OCI-M1 (cell line): ENCODE results near the gene SECTM1.
A peak's percentile ranks its signal among the peaks of the same experiment; 100 is the strongest.

Experiments used
- DNase-seq: peaks from one replicate; lab custom pipeline; 2025; lab: John Stamatoyannopoulos, UW

Gene SECTM1

DNA sequence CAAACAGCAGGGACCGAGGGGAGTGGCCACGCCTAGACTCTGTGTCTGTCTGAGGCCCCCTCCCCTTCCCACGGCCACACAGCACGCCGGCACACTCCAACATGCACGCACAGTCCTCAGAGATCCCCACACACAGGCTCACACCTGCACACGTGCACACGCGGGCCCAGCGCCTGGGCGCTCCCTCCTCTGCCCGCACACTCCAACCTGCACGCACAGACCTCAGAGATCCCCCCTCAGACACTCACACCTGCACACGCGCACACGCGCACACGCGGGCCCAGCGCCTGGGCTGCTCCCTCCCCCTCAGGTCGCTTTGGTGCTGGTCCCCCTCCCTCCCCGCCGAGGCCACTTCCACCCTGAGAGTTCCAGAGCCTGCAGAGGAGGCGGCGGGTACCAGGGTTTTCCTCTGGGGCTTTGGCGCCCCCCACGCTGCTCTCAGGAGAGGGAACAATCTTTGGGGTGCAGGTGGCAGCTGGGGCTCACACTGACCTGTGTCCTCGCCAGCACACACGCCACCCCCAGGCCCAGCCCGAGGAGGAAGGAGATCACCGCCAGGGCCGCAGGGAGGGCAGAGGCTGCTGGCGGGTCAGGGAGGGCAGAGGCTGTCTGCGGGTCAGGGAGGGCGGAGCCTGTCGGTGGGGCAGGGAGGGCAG lies 17.7 kb downstream of the SECTM1 start:
- no peak for DNase-seq

DNA sequence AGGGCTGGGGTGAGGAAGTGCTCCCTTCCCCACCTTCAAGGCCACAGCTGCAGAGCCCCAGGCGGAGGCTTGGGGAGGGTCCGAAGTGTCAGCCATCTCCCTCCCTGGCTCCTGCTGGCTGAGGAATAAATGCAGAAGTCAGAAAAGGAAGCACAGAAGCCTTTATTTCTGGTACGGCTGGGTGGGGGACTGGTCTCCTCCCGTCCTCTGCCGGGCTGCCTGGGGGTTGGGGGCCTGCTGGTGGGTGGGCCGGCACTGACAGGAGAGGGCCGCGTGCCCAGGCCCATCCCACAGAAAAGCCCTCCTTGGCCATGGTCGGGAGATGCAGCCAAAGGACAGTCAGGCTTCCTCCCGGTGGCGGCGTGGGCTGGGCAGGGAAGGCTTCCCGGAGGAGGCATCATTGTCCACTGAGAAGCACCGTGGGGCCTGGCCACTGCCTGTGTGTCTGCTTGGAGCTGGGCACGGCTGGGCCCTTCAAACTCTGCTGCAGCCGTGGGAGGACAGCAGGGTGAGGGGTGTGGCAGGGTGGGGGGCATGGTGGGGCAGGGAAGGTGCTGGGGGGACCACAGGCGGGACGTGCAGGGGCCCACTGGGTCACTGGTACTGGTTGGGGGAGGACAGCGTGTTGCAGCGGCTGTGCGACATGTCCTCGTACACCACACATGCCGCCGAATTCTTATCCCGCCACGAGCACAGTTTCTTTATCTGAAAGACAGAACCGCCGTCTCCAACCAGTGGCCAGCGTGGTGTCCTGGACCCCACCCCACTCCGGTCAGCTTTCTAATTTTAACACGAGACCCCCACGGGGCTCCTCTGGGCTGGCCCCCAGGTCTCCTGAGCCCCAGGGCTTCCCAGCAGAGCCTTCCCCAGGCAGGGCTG lies 18.6 kb downstream of the SECTM1 start:
- peak; percentile 20 for DNase-seq

DNA sequence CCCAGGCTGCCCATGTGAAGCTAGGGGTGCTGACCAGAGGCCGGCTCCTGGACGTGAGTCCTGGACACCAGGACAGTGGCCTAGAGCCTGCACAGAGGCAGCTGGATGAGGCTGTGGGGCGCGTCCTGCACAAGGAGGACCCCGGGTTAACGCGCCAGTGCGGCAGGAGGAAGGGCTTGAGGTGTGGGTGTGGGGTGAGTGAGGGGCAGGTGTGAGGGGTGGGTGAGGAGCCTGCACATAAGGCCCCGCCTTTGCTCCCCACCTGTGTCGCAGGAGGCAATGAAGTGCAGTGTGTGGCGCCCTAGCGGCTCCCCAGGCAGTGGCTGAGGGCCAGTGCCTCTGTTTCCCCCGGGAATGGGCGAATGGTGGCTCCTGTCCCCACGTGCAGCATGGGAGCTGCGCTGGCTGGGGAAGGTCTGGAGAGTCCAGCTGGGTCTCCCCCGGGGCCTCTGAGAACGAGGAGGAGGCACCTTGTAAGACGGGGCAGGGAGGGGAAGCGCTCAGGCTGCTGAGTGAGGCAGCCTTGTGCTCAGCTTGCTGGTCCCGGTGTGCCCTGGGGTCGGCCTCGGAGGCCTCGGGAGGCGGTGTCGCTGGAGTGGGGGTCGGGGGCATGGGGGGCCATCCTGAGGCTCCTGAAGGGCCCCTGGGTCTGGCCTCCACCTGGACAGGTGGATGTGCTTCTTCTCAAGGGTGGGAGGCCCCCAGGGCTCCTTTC lies 19.4 kb downstream of the SECTM1 start:
- DNase-seq = no peak

DNA sequence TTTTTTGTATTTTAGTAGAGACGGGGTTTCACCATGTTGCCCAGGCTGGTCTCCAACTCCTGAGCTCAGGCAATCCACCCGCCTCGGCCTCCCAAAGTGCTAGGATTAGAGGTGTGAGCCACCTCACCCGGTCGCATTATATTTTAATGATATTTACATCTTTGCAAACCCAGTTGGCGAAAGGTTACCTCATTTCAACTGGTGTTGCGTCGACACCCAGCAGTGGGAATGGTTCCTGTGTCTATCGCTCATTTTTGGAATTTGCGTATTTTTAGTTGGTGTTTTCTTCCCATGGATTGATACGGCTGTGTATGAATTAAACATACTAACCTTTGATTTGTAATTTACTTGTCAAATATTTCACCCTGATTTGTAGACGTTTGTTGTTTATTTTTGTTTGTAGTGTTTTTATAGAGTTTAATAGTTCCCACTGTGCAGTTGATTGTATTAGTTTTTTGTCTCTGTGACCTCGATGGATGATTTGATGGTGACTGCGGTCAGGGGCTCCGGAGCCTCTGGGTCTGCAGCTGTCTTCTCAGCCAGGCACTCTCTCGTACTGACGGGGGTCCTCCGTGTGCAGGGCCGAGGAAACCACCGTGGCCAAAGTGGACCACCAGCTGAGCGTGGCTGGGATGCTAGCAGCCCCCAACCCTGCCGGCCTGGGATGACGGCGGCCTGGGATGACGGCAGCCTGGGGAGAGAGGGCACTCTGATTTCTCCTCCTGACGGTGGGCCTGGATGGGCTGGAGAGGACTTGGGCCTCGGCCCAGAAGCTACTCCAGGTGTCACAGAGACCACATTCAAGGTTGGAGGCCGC lies 20.2 kb downstream of the SECTM1 start:
- DNase-seq = no peak

DNA sequence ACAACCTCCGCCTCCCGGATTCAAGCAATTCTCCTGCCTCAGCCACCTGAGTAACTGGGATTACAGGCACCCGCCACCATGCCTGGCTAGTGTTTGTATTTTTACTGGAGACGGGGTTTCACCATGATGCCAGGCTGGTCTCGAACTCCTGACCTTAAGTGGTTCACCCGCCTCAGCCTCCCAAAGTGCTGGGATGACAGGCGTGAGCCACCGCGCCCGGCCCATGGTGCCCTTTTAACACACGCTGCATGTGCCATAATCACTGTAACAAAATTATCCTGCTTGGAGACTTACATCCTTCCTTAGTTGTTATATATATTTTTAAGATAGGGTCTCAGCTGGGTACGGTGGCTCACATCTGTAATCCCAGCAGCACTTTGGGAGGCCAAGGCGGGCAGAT lies 21.6 kb downstream of the SECTM1 start:
- no peak for DNase-seq

DNA sequence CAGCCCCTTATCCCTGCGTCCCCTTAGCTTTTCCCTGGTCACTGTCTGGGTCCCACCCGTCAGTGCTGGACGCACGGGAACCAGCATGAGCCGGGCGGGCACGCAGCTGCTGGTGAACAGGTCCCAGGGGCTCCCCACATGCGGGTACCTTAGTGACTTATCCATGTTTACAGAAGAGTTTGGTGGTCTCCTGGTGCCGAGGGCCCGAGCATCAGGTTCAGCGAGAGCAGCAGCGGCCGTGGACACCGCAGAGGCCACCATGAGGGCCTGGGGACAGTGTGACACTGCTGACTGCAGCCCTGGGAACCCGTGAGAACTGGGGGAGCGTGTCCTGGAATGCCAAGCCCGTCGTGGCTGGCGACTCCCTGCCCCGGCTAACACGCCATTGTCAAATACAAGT lies 22.7 kb downstream of the SECTM1 start:
- DNase-seq = no peak

DNA sequence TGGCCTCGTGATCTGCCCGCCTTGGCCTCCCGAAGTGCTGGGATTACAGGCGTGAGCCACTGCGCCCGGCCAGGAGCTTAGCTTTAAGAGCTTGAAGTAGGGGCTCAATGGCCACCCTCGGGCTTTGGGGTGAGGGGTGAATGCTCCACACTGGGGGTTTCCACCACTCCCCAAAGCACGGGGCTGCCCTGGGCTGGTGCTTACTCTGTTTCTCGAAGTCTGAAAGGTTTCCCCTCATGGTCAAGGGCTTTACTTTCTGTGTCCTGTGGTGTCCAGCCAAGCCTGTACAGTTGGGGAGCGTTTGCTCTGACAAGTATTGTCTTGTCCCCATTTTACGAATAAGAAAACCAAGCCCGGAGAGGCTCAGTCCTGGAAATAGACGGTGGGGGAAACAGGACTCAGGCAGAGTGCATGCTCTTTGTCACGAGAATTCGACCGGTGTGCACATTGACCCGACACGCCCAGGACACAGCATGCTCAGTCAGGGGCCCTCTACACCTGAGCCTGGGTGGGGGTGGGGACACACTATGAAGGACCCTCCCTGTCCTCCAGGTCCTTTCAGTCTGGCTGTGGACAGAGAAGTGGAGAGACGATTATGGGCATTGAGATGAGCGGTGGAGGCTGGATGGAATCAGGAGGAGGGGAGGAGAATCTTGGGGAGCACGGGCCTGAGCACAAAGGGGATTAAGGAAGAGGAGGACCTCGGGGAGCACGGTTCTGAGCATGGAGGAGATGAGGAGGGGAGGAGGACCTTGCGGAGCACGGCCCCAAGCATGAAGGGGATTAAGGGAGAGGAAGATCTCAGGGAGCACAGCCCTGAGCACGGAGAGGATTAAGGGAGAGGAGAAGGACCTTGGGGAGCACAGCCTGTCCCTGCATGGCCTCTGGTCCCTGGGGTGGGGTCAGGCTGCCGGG lies 23.7 kb downstream of the SECTM1 start:
- DNase-seq = no peak

DNA sequence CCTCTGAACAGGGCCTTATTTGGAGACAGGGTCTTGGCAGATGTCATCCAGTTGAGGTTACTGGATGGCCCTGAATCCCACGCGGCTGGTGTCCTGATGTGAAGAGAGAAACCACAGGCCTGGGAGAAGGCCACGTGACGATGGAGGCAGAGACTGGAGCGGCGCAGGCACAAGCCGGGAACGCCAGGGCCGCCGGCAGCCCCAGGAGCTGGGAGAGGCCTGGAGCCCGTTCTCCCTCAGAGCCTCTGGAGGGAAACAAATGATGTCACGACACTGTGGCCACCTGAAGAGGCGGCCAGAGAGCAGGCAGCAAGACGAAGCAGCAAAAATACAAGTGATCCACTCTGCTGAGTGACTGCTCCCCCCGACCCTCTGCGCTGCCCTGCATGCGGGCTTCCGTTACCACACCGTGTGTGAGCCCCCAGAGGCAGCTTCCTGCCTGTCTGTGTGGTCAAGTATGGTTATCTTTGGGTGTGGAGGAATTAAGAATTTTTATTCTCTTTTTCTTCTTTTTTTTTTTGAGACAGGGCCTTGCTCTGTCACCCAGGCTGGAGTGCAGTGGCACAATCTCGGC lies 27.8 kb downstream of the SECTM1 start:
- no peak for DNase-seq

DNA sequence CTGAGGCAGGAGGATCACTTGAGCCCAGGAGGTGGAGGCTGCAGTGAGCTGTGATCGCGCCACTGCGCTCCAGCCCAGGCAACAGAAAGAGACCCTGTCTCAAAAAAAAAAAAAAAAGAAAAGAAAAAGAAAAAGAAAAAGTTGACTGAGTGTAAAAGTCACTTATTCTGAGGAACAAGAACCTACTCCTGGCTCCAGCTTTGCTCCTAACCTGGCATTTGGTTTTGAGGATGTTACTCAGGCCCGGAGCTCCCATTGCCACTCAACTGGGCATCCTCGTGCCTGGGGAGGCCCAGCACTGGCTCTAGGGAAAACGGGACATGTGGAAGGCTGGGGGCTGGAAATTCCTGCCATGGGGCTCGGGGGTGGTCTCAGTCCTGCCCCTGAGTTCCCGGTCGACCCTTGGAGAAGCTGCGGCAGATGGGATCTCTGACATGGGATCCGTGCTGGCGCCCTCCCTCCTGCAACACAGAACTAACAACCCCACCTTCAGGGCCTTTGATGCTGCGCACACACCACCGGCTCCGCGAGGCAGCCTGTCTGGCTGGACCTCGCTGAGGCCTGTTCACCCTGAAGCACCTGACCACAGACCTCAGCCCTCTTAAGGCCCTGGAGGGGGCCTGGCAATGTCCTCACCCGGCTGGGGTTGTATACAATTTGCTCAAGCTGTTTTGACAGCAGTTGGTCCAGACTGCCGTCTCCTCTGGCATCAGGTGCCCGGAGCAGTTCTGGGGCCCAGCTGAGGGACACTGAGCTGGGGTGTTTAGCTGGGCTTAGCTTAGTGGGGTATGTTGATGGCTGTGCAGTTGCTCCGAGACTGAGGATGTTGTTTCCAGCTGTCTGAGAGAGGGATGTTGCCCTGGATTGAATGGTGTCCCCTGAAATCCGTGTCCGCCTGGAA lies 28.5 kb downstream of the SECTM1 start:
- DNase-seq = no peak

DNA sequence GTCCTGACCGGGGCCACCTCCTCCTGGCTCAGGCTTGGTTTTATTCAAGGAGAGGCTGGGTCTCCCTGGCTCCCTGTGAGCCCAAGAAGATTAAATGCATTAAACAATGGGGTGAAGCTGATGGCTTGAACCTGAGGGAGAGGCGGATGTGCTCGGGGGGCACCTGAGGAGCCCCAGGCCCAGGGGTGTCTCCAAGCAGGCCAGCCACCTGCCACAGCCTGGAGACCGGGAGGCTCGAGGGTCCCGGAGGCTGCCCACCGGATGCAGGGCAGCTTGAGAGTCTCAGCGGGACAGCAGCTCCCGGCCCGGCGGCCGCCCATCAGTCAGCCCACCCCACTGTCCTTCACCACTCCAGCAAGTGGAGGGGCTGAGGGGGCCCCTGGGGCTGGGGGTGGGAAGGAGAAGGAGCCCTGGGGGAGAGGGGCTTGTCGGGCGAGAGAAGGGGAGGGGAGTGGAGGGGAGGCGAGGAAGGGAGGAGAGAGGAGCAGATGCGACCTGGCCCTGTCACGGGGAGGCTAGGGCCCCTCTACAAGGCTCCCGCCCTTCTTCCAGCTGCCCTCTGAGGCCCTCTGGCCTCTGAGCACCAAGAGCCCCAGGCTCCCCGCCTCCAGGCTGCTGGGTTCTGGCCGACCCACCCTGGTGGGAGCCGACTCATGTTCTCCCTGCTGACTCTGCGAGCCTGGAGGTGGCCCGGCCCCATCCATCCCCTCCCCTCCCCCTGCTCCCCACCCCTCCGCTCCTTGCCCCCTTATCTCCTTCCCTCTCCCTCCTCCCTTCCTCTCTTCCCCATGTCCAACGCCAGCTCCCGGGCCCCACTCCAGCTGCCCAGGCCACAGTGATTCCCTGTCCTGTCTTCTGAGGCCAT lies 29.4 kb downstream of the SECTM1 start:
- no peak for DNase-seq

DNA sequence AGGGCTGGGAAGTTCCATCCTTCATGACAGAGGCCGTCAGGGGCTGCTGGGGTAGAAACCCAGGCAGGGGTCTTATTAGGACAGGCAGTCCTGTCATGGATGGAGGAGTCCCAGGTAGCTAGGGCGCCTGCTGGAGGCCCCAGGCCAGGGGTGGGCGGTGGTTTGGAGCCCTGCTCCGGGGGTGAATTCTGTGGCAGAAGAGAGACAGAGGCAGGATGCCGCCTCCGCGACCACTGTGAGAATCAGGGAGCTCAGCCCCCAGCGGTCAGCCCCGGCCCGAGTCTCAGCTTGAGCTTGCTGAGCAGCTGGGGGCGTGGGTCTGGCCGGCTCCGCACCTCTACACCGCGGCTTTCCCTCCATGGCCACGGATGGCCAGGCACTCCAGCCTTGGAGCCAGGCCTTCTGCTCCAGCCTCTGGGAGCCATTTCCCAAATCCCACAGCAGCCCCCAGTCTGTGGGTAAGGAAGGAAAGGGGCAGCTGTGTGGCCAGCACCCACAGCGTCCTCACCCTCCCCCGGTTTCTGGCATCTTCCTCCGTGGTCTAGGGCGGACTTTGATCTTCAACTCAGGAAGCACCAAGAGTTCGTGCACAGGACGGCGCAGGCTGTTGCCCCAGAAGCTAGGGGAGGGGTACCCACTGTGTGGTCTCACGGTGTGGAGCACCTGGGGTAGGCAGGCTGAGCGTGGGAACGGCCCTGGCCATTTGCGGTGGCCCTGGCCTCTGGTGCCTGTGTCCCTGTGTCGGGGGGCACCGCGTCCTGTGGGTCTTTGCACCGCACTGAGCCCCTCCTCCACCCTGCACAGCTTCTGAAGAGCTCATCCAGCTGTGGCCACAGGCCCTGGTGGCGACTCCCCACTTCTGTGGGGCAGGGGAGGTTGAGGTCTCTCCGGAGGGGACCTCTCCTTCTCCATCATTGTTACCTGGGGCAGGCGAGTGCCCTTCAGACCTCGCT lies 30.3 kb downstream of the SECTM1 start:
- no peak for DNase-seq

DNA sequence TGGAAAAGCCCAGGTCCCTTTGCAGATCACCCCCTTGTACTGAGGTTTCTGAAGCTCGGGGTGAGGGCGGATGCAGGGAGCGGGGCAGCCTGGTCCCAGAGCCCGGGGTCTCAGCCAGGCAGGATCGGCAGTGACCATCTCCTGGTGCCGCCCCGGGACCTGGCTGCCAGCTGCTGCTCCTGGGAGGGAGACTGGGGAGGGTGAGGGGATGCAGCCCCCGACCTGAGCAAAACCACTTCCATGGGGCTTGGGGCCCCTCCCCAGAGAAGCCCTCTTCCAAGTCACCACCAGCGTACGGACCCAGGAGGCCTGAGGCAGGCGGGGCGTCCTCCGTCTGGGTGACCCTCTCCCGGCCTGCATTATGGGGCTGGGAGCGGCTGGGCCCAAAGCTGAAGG lies 31.0 kb downstream of the SECTM1 start:
- no peak for DNase-seq

DNA sequence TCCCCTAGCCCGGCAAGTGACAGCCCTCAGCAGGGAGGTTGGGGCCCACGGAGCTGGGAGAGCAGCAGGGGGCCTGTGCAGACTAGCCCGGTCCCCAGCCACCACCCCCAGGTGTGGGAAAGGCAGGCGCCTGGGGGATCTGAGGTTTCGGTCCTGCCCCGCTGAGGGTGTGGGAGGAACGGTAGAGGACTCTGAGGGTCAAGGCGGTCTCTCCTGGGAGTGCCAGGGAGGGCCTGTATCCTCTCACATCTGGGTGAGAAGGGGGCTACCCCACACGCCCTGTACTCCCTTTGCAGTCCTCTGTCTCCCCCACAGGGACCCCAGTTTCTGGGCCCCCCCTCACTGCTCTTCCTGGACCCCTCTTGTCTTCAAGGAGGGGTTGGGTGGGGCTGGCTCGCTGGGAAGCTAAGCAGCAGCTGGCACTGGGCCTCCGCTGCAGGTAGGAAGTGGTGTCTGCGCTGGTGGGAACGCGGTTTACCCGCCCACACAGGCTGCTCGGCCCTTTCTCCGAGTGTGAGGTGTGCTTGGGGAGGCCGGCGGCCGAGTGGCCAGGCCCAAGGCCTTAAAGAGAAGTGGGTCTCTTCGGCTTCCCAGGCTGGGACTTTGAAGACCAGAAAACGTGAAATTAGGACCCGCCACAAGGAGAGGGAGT lies 31.5 kb downstream of the SECTM1 start:
- DNase-seq = no peak

DNA sequence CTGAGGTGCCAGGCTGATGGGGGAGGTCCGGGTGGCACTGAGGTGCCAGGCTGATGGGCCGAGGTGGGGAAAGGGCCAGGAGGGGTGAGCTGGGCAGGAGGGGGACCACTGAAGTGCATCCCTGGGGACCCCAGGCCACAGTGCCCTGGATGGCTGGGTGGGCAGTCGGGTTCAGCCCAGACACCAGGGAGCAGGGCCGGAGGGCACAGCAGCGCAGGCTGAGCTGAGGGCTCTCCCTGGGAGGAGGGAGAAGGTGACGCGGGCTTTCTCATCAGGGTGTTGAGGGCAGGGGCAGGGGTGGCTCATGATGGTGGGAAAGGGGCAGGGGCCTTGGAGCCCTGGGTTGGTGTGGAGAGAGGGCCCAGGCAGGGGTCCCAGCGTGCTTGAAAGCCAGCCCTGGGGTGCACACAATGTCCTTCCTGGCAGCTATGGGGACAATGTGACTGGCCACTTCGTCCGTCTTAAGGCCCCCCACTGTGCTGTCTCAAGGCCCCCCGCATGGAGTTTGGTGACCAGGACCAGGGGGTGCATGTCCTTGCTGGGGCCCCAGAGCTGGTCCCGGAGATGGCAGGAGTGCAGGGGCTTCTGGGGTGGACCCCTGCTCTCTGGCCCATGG lies 32.2 kb downstream of the SECTM1 start:
- no peak for DNase-seq

DNA sequence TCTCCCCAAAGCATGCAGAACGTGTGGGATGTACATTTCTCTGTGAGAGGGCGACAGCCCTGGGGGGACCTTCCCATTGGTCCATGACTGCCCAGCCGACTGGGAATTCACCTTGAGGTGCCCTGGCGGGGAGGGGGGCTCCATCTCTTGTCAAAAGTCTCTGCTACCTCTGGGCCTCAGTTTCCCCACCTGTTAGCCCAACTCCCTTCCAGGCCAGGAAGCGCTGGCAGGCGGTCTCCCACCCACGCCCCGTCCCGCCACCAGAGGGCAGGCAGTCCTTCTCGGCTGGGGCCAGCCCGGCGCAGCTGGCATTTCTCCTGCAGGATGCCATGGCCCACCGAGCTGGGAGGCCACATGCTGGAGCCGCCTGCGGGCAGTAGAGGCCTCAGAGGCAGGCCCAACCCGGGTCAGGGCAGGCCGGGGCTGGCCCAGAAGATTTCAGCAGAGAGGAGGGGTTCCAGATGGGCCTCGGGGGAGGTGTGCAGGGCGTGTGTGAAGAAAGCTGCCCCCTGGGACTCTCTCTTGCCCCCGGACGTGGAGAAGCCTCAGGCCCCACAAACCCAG lies 32.8 kb downstream of the SECTM1 start:
- DNase-seq = peak; percentile 54

DNA sequence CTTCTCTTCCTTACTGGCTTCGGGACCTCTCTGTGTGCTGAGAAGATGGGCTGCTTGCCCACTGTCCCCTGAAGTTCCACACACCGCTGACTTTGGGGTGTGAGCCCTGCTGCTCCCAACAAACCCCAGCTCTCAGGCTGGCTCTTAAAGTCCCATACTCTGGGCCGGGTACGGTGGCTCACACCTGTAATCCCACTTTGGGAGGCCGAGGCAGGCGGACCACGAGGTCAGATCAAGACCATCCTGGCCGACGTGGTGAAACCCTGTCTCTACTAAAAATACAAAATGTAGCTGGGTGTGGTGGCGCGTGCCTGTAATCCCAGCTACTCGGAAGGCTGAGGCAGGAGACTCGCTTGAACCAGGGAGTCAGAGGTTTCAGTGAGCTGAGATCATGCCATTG lies 33.3 kb downstream of the SECTM1 start:
- no peak for DNase-seq
